IMR-90 (cell line): Measurements from ENCODE around the gene M6PR.
"Not testable (repeated sequence)": the region's sequence is repeated elsewhere in the genome, so short reads cannot be mapped to it uniquely, and the experiment has no call there.

Source experiments
- CEBPB ChIP-seq: IDR thresholded peaks from 2 replicates; pipeline ENCODE4 v1.6.1; 2012; ENCODE audit warnings: low read depth, low read length, improper control_type of control experiment
- MAFK ChIP-seq: IDR thresholded peaks from 2 replicates; pipeline ENCODE4 v1.6.1; 2012; ENCODE audit warnings: low read depth, low read length, improper control_type of control experiment
- MAZ ChIP-seq: IDR thresholded peaks from 2 replicates; pipeline ENCODE4 v1.6.1; 2012; ENCODE audit warnings: low read depth, mild to moderate bottlenecking, low read length, improper control_type of control experiment, moderate library complexity, borderline replicate concordance
- NFE2L2 ChIP-seq: fragments of 150-350 bp; IDR thresholded peaks from 2 replicates; pipeline ENCODE4 v1.6.1; 2016; ENCODE audit warnings: low read depth, mild to moderate bottlenecking, low read length
- POLR2A ChIP-seq: IDR thresholded peaks from 2 replicates; pipeline ENCODE4 v1.6.1; 2012; ENCODE audit warnings: mild to moderate bottlenecking, low read depth, low read length
- RAD21 ChIP-seq: IDR thresholded peaks from 2 replicates; pipeline ENCODE4 v1.6.1; 2012; ENCODE audit warnings: low read length, improper control_type of control experiment
- RFX5 ChIP-seq: IDR thresholded peaks from 2 replicates; pipeline ENCODE4 v1.8.0; 2012; ENCODE audit warnings: low read depth, mild to moderate bottlenecking, low read length, moderate library complexity
- TF ChIP-seq, protein P1 (sequence below): conservative IDR thresholded peaks from 2 replicates; pipeline ENCODE4 v1.5.1; 2012; ENCODE audit warnings: mild to moderate bottlenecking, low read depth, low read length, improper control_type of control experiment
- TF ChIP-seq, protein P2 (sequence below): fragments of 150-350 bp; IDR thresholded peaks from 2 replicates; pipeline ENCODE4 v1.6.1; 2017; ENCODE audit warnings: mild to moderate bottlenecking, antibody characterized with exemption, low read length, low read depth
- TF ChIP-seq, protein P3 (sequence below): fragments of 150-350 bp; IDR thresholded peaks from 2 replicates; pipeline ENCODE4 v1.6.1; 2016; ENCODE audit warnings: low read depth, mild to moderate bottlenecking, low read length, moderate library complexity, borderline replicate concordance

DNA sequence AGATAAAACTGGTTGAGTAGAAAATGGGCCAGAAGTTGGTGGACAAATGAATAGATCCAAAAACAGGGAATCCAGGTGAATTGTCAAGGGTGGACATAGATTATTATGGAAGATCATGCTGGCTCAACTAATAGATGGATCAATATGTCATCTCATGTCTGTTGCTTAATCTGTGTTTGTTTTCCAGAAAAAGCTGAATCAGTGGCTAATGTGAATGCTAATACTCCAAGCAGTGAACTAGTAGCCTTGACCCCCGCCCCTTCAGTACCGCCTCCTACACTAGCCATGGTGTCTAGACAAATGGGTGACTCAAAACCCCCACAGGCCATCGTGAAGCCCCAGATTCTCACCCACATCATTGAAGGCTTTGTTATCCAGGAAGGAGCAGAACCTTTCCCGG lies 15.4 kb downstream of the M6PR start:
- TF ChIP-seq, protein P1, sequence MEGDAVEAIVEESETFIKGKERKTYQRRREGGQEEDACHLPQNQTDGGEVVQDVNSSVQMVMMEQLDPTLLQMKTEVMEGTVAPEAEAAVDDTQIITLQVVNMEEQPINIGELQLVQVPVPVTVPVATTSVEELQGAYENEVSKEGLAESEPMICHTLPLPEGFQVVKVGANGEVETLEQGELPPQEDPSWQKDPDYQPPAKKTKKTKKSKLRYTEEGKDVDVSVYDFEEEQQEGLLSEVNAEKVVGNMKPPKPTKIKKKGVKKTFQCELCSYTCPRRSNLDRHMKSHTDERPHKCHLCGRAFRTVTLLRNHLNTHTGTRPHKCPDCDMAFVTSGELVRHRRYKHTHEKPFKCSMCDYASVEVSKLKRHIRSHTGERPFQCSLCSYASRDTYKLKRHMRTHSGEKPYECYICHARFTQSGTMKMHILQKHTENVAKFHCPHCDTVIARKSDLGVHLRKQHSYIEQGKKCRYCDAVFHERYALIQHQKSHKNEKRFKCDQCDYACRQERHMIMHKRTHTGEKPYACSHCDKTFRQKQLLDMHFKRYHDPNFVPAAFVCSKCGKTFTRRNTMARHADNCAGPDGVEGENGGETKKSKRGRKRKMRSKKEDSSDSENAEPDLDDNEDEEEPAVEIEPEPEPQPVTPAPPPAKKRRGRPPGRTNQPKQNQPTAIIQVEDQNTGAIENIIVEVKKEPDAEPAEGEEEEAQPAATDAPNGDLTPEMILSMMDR = not testable (repeated sequence)
- not testable (repeated sequence) for TF ChIP-seq CEBPB, RFX5, POLR2A, NFE2L2, RAD21, MAFK, MAZ
- TF ChIP-seq, protein P2, sequence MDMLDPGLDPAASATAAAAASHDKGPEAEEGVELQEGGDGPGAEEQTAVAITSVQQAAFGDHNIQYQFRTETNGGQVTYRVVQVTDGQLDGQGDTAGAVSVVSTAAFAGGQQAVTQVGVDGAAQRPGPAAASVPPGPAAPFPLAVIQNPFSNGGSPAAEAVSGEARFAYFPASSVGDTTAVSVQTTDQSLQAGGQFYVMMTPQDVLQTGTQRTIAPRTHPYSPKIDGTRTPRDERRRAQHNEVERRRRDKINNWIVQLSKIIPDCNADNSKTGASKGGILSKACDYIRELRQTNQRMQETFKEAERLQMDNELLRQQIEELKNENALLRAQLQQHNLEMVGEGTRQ = not testable (repeated sequence)
- TF ChIP-seq, protein P3, sequence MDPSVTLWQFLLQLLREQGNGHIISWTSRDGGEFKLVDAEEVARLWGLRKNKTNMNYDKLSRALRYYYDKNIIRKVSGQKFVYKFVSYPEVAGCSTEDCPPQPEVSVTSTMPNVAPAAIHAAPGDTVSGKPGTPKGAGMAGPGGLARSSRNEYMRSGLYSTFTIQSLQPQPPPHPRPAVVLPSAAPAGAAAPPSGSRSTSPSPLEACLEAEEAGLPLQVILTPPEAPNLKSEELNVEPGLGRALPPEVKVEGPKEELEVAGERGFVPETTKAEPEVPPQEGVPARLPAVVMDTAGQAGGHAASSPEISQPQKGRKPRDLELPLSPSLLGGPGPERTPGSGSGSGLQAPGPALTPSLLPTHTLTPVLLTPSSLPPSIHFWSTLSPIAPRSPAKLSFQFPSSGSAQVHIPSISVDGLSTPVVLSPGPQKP = not testable (repeated sequence)
